ENCODE measurements around the gene USP7.

DNA sequence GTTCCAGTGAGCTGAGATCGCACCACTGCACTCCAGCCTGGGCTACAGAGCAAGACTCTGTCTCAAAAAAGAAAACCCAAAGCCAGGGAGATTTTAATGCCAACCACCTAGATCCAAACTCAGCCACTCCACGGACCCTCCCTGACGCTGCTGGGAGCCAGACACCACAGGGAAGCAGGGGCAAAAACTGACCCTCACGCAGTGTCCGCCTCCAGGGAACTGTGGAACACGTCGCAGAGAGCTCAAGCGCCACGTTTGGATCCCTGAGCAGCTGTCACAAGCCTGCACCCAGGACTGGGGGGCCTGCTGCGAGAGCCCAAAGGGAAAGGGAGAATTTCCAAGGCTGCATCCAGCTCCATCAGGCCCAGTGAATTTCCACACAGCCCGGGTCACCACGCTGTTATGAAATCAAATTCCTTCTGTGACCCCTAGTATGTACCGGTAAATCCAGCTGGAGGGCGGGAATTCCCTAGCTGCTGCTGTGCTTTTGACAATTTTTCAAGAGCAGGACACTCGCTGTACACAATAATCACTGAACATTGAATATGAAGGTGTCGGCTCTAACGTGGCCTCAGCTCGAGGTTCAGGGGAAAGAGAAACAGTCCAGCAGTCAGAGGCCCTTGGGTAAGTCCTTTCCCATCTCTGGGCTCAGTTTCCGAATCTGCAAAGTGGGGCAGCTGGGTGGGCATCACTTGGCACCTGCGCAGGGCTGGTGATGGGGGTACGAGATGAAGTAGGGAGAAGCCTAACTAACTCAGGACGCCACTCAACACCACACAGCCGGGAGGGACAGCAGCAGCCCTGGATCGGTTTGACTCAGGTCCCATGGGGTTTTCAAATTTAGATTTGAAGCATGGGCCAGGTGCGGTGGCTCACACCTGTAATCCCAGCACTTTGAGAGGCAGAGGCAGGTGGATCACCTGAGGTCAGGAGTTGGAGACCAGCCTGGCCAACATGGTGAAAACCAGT is 103.5 kb downstream of the USP7 start:
- TF ChIP-seq, protein P1, sequence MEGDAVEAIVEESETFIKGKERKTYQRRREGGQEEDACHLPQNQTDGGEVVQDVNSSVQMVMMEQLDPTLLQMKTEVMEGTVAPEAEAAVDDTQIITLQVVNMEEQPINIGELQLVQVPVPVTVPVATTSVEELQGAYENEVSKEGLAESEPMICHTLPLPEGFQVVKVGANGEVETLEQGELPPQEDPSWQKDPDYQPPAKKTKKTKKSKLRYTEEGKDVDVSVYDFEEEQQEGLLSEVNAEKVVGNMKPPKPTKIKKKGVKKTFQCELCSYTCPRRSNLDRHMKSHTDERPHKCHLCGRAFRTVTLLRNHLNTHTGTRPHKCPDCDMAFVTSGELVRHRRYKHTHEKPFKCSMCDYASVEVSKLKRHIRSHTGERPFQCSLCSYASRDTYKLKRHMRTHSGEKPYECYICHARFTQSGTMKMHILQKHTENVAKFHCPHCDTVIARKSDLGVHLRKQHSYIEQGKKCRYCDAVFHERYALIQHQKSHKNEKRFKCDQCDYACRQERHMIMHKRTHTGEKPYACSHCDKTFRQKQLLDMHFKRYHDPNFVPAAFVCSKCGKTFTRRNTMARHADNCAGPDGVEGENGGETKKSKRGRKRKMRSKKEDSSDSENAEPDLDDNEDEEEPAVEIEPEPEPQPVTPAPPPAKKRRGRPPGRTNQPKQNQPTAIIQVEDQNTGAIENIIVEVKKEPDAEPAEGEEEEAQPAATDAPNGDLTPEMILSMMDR (IDR thresholded peaks at IDR 0.05; ENCODE audit: poor library complexity) = no peak
- no peak for TF ChIP-seq EZH2phosphoT487 (IDR thresholded peaks at IDR 0.05; ENCODE audit: low read depth, severe bottlenecking, unreplicated experiment)

Measured in hepatocyte (in vitro differentiated cells).